ENCODE results near the gene PIK3C2G.

GRCh38 chr12:18454330-18454729 lies 193.0 kb downstream of the PIK3C2G start:
- TF ChIP-seq CTCF (IDR thresholded peaks at IDR 0.05) (no peak), POLR2AphosphoS5 (IDR thresholded peaks at IDR 0.05; ENCODE audit: low read depth, low read length) (no peak)
